HepG2 (cell line): ENCODE results near the gene PLD1. TPM values are rescaled to one million over a fixed set of nuclear protein-coding genes. Genes with fewer than 3 reads are reported as not detected.

ENCODE experiments used
- FOXM1 ChIP-seq: sonication (generic); formaldehyde crosslinking; IDR thresholded peaks from 2 replicates; pipeline ENCODE4 v1.5.0; 2020; ENCODE audit warnings: missing genetic modification reagents
- GPN1 ChIP-seq: sonication (generic); formaldehyde crosslinking; IDR thresholded peaks from 2 replicates; pipeline ENCODE4 v1.5.1; 2020; ENCODE audit warnings: missing genetic modification reagents, borderline replicate concordance
- GTF2F1 ChIP-seq: fragments of 150-350 bp; IDR thresholded peaks from 2 replicates; pipeline ENCODE4 v1.6.1; 2014; ENCODE audit warnings: low read length
- HIVEP1 ChIP-seq: sonication (generic); formaldehyde crosslinking; IDR thresholded peaks from 2 replicates; pipeline ENCODE4 v1.4.0; 2020; ENCODE audit warnings: mild to moderate bottlenecking, missing genetic modification reagents
- KLF12 ChIP-seq: sonication (generic); formaldehyde crosslinking; IDR thresholded peaks from 2 replicates; pipeline ENCODE4 v1.4.0; 2020; ENCODE audit warnings: missing genetic modification reagents, borderline replicate concordance
- MBD4 ChIP-seq: IDR thresholded peaks from 2 replicates; pipeline ENCODE4 v1.6.1; 2012; ENCODE audit warnings: low read length, inconsistent platforms, borderline replicate concordance
- MYNN ChIP-seq: sonication (generic); formaldehyde crosslinking; IDR thresholded peaks from 2 replicates; pipeline ENCODE4 v1.4.0; 2020; ENCODE audit warnings: mild to moderate bottlenecking, low read depth, missing genetic modification reagents
- PAX8 ChIP-seq: sonication (generic); formaldehyde crosslinking; IDR thresholded peaks from 2 replicates; pipeline ENCODE4 v1.8.0; 2022; ENCODE audit warnings: mild to moderate bottlenecking, missing genetic modification reagents, borderline replicate concordance
- PRMT3 ChIP-seq: sonication (generic); formaldehyde crosslinking; IDR thresholded peaks from 2 replicates; pipeline ENCODE4 v1.8.1; 2022; ENCODE audit warnings: low read depth, mild to moderate bottlenecking, moderate library complexity, missing genetic modification reagents, borderline replicate concordance
- RFX3 ChIP-seq: IDR thresholded peaks from 2 replicates; pipeline ENCODE4 v1.6.1; 2016; ENCODE audit warnings: missing biosample characterization, missing genetic modification reagents
- SMYD3 ChIP-seq: sonication (generic); formaldehyde crosslinking; IDR thresholded peaks from 2 replicates; pipeline ENCODE4 v1.8.1; 2023; ENCODE audit warnings: mild to moderate bottlenecking, missing genetic modification reagents
- ZNF234 ChIP-seq: sonication (generic); formaldehyde crosslinking; conservative IDR thresholded peaks from 2 replicates; pipeline ENCODE4 v1.5.1; 2020; ENCODE audit warnings: mild to moderate bottlenecking, missing genetic modification reagents
- ZNF251 ChIP-seq: sonication (generic); formaldehyde crosslinking; IDR thresholded peaks from 2 replicates; pipeline ENCODE4 v1.9.0; 2021; ENCODE audit warnings: mild to moderate bottlenecking, missing genetic modification reagents
- ZNF33A ChIP-seq: sonication (generic); formaldehyde crosslinking; IDR thresholded peaks from 2 replicates; pipeline ENCODE4 v1.5.1; 2020; ENCODE audit warnings: missing genetic modification reagents, mild to moderate bottlenecking, moderate library complexity, borderline replicate concordance
- ZNF773 ChIP-seq: sonication (generic); formaldehyde crosslinking; IDR thresholded peaks from 2 replicates; pipeline ENCODE4 v1.4.0; 2020; ENCODE audit warnings: missing genetic modification reagents, borderline replicate concordance
- polyA plus RNA-seq, 8 experiments: library from polyadenylated mRNA; depleted of rRNA in 3 of 8; stranded (reverse) in 7 of 8; unstranded in 1 of 8; fragments of >200 nt; fragmentation: Illumina TruSeq in 4 of 8; extraction: Trizol in 4 of 8; gene quantifications; 2 replicates each; pipeline versions ENCODE4 v1.2.1 to v1.2.3, GENCODE V29; 2011 to 2016; ENCODE audit warnings: low read depth in 4 of 8, missing spikeins in 1 of 8, mixed read lengths in 1 of 8; ENCODE audit not compliant: insufficient read depth in 1 of 8
- total RNA-seq, 5 experiments: library from RNA; depleted of rRNA; stranded (reverse); fragments of >200 nt; fragmentation: Illumina TruSeq; extraction: Trizol; gene quantifications; 2 replicates each; pipeline ENCODE4 v1.2.3, GENCODE V29; 2016; ENCODE audit warnings: low read depth in 1 of 5
- TF ChIP-seq, protein P1 (sequence below): sonication (generic); formaldehyde crosslinking; IDR thresholded peaks from 2 replicates; pipeline ENCODE4 v1.5.0; 2020; ENCODE audit warnings: mild to moderate bottlenecking, missing genetic modification reagents, borderline replicate concordance
- TF ChIP-seq, protein P2 (sequence below): sonication (generic); formaldehyde crosslinking; IDR thresholded peaks from 2 replicates; pipeline ENCODE4 v1.4.0; 2020; ENCODE audit warnings: missing genetic modification reagents

Gene PLD1
- total and polyA plus RNA-seq, 2 of the 13 experiments (the other 11 are each of a cell fraction or from before 2014, with no cell fraction given): 27.1 to 59.4 TPM

DNA sequence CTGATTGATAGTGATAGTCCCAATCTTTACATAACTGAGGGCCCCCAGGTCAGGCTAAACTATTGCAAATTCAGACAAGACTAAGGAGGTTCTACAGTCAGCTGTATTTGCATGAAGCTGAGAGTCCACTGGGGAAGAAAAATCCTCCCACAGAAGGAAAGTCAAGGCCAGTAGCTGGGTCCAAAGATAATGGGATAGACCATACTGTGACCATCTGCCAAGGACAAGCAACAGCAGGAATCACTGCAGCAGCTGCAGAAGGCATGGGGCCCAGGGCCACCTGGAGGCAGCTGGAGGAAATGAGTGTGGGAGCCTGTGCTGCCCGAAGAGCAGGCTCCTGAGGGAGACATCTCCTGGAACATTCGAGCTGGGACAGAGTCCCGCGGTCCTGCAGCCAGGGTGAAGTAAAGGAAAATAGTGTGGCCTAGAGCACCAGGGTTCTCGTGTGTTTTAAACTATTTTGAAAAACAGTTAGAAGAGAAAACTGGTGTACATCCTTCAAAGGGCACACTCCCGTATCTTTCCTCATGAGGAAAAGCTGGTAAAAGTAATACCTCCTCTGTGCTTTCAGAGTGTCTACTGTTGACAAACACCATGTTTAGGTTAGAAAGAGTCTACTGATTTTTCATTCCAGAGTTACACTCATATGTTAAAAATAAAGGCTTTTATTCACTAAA lies 19.7 kb upstream of the PLD1 start (continued):
- TF ChIP-seq MBD4 (no peak), SMYD3 (no peak), HIVEP1 (CRISPR knock-in tag) (no peak), ZNF773 (CRISPR knock-in tag) (no peak), MYNN (CRISPR knock-in tag) (no peak), ZNF234 (CRISPR knock-in tag) (no peak), RFX3 (no peak), PAX8 (CRISPR knock-in tag) (no peak), FOXM1 (CRISPR knock-in tag) (no peak), PRMT3 (CRISPR knock-in tag) (no peak; the same call in 1 of the 2 replicates), ZNF251 (CRISPR knock-in tag) (no peak), GPN1 (CRISPR knock-in tag) (no peak), ZNF33A (CRISPR knock-in tag) (no peak; the same call in 1 of the 2 replicates), GTF2F1 (no peak), KLF12 (CRISPR knock-in tag) (no peak)
- TF ChIP-seq, protein P1, sequence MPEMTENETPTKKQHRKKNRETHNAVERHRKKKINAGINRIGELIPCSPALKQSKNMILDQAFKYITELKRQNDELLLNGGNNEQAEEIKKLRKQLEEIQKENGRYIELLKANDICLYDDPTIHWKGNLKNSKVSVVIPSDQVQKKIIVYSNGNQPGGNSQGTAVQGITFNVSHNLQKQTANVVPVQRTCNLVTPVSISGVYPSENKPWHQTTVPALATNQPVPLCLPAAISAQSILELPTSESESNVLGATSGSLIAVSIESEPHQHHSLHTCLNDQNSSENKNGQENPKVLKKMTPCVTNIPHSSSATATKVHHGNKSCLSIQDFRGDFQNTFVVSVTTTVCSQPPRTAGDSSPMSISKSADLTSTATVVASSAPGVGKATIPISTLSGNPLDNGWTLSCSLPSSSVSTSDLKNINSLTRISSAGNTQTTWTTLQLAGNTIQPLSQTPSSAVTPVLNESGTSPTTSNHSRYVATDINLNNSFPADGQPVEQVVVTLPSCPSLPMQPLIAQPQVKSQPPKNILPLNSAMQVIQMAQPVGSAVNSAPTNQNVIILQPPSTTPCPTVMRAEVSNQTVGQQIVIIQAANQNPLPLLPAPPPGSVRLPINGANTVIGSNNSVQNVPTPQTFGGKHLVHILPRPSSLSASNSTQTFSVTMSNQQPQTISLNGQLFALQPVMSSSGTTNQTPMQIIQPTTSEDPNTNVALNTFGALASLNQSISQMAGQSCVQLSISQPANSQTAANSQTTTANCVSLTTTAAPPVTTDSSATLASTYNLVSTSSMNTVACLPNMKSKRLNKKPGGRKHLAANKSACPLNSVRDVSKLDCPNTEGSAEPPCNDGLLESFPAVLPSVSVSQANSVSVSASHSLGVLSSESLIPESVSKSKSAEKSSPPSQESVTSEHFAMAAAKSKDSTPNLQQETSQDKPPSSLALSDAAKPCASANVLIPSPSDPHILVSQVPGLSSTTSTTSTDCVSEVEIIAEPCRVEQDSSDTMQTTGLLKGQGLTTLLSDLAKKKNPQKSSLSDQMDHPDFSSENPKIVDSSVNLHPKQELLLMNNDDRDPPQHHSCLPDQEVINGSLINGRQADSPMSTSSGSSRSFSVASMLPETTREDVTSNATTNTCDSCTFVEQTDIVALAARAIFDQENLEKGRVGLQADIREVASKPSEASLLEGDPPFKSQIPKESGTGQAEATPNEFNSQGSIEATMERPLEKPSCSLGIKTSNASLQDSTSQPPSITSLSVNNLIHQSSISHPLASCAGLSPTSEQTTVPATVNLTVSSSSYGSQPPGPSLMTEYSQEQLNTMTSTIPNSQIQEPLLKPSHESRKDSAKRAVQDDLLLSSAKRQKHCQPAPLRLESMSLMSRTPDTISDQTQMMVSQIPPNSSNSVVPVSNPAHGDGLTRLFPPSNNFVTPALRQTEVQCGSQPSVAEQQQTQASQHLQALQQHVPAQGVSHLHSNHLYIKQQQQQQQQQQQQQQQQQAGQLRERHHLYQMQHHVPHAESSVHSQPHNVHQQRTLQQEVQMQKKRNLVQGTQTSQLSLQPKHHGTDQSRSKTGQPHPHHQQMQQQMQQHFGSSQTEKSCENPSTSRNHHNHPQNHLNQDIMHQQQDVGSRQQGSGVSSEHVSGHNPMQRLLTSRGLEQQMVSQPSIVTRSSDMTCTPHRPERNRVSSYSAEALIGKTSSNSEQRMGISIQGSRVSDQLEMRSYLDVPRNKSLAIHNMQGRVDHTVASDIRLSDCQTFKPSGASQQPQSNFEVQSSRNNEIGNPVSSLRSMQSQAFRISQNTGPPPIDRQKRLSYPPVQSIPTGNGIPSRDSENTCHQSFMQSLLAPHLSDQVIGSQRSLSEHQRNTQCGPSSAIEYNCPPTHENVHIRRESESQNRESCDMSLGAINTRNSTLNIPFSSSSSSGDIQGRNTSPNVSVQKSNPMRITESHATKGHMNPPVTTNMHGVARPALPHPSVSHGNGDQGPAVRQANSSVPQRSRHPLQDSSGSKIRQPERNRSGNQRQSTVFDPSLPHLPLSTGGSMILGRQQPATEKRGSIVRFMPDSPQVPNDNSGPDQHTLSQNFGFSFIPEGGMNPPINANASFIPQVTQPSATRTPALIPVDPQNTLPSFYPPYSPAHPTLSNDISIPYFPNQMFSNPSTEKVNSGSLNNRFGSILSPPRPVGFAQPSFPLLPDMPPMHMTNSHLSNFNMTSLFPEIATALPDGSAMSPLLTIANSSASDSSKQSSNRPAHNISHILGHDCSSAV (CRISPR knock-in tag): 0 out of 2 replicates have a peak, but pooled peaks have one; percentile 34
- TF ChIP-seq, protein P2, sequence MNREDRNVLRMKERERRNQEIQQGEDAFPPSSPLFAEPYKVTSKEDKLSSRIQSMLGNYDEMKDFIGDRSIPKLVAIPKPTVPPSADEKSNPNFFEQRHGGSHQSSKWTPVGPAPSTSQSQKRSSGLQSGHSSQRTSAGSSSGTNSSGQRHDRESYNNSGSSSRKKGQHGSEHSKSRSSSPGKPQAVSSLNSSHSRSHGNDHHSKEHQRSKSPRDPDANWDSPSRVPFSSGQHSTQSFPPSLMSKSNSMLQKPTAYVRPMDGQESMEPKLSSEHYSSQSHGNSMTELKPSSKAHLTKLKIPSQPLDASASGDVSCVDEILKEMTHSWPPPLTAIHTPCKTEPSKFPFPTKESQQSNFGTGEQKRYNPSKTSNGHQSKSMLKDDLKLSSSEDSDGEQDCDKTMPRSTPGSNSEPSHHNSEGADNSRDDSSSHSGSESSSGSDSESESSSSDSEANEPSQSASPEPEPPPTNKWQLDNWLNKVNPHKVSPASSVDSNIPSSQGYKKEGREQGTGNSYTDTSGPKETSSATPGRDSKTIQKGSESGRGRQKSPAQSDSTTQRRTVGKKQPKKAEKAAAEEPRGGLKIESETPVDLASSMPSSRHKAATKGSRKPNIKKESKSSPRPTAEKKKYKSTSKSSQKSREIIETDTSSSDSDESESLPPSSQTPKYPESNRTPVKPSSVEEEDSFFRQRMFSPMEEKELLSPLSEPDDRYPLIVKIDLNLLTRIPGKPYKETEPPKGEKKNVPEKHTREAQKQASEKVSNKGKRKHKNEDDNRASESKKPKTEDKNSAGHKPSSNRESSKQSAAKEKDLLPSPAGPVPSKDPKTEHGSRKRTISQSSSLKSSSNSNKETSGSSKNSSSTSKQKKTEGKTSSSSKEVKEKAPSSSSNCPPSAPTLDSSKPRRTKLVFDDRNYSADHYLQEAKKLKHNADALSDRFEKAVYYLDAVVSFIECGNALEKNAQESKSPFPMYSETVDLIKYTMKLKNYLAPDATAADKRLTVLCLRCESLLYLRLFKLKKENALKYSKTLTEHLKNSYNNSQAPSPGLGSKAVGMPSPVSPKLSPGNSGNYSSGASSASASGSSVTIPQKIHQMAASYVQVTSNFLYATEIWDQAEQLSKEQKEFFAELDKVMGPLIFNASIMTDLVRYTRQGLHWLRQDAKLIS (CRISPR knock-in tag): 0 out of 2 replicates have a peak, but pooled peaks have one; percentile 53
